GM21360 (cell line): Measurements from ENCODE around the gene WASF3.

Experiments
- ATAC-seq: cut with Tn5 transposase; IDR thresholded peaks from one replicate; pipeline ENCODE4 v1.9.1; 2021; ENCODE audit warnings: mild to moderate bottlenecking, moderate library complexity; ENCODE audit not compliant: unreplicated experiment

WASF3 gene

DNA sequence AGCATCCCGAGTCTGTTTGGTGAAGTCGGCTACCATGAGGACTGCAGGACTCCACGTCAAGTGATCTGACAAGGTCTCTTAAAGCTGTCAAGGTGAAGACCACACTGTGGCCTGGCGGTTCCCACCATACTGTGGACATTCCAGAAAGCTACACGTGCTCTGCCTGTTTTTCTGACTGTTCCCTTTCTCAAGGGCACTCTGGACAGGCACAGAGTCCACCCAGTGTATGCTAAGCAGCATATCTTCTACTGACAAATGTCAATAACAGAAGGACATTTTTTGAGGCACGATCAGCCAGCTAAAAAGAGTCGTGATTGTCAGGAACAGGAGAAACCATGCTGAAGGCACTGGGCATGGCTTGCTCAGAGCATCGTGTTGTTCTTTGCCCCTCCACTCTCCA is 12.8 kb upstream of the WASF3 start:
- no peak for ATAC-seq

- ATAC-seq: no peak
Observed at GRCh38 chr13:26548205-26548765, 9.2 kb upstream of the WASF3 start.

- no peak for ATAC-seq
Observed at GRCh38 chr13:26549713-26550112, 7.8 kb upstream of the WASF3 start.

DNA sequence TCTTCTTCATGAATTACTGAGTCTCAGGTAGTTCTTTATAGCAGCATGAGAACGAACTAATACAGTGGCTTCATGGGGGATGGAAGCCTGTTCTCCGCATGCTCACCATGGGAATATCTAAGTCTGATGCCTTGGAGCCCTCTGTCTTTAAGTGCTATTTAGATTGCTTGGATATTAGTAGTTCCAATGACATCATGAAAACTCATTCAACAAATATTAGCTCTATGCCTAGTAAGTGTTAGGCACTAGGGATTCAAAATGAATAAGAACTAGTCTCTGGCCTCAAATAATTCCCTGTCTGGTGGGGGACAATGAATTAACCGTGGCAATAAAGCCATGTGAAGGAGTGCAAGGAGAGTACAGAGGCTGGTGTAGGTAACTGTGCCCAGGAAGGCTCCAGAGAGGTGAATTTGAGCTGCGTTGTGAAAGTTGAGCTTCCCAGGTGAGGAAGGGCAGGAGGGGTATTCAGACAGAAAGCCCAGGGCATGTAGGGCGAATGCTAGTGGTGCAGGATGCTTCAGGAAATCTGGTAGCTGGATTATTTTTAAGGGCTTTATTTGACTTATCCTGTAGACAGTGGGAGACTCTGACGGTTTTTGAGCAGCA is 6.1 kb upstream of the WASF3 start:
- no peak for ATAC-seq

- ATAC-seq: no peak
Observed at GRCh38 chr13:26555413-26555812, 2.1 kb upstream of the WASF3 start.

DNA sequence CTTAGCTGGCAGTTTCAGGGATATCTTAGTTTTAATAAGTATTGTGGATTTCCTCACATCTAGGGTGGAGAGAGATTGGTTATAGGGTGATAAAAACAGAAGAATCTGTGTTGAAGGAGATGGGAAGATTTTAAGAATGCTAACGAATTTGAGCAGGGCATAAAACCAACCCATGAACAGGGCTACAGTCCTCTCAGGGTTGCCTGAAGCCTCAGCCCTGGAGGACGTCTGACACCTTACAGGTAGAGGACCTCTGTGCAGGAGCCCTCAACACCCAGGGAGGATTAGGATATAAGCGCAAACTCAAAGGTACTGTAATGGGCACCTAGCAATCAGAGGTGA is 461 bp upstream of the WASF3 start:
- ATAC-seq: no peak

DNA sequence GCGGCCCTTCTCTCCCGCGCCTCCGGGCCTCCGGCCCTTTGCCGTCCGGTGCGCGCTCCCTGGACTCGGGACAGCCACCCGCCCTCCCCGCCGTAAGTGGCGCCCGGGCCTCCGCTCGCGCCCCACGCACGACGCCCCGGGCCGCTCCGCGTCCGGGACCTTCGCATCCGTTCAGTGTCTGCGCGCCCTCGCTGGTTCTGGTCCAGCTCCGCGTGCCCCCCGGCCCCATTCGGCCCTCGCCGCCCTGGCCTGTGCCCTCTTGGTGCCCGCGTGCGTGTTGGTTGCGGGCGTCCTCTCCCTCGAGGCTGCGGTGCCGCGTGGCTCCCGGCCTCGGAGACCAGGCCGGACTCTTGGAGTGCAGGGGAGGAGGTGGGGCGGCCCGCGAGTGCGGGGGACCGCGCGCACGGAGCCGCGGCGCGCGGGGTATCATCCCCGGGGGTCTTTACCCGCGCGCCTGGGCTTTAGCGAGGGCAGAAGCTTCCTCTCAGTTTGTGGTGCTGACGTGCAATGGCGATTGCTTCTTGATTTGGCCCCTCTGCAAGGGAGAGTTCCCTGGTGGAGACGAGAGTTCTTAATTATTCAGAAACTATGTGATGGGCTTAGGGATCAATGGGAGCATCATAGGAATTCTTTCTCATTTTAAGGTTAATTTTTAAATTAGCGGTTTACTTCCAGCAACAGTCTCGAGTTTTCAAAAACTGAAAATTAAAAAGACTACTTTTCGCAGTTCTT is 757 bp downstream of the WASF3 start:
- no peak for ATAC-seq

- no peak for ATAC-seq
Observed at GRCh38 chr13:26558987-26559386, 1.5 kb downstream of the WASF3 start.

- ATAC-seq: no peak
Observed at GRCh38 chr13:26560456-26560855, 3.0 kb downstream of the WASF3 start.

GRCh38 chr13:26561067-26561466 is 3.6 kb downstream of the WASF3 start:
- ATAC-seq: no peak

- no peak for ATAC-seq
Observed at GRCh38 chr13:26561651-26562511, 4.4 kb downstream of the WASF3 start.

DNA sequence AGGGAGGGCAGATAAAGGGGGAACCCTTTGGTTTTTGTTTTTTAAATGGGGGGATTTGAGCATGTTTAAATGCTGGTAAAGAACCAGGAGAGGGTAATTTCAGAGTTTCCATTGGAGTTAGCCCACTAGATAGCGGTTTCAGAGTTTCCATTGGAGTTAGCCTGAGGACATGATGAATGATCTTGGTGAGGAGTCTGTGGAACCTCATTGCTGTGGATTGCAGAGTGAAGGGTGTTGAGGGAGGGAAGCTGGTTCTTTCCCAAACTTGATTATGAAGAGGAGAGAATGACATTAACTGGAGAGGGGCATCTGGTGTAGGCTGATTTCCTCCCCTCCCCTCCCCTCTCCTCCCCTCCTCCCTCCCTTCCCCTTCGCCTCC is 5.0 kb downstream of the WASF3 start:
- ATAC-seq: no peak

DNA sequence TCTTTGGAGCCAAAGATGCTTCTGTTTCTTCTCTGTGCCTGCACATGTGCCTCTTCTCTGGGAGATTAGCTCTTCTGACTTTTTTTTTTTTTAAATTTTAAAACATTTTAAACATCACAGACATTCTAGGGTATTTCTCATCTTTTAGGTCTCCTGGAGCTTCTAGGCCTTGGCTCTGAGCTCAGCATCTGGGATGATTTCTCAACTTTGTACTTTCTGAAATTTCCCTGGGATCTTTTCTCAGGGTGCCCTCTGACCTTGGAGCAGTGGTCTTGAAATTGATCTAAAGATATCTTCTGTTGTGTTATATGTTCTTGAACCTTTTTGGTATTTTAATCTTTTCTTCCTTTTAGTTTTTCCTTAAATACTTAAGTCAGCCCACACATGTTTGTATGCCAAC is 6.2 kb downstream of the WASF3 start:
- ATAC-seq: no peak

DNA sequence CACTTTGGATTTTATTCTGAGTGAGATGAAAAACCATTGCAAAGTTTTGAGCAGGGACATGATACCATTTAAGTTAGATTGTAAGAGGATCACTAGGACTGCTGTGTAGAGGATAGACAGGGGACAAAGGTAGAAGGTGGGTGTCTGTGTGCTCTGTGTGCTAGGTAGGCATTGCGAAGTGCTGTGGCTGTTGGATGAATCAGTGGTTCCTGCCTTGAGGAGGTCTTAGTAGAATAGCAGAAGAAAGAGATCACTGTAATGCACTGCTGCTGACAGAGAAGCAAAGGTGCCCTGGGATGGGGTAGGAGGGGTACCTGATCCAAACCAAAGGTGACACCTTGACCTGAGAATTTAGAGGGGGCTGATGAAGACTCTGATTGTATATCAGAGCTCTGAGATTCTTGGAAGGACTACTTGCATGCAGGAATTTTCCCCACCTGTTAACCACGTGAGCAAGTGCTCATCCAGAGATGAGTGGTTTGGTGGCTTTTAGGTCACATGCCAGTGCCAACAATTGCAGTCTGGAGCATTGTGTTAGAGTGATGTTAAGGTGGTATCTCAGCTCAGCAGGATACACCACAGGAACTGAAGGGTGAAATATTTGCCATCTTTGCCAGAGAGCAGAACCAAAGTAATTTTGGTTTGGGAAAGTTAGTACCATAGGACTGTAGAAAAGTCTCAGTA is 10.8 kb downstream of the WASF3 start:
- no peak for ATAC-seq

DNA sequence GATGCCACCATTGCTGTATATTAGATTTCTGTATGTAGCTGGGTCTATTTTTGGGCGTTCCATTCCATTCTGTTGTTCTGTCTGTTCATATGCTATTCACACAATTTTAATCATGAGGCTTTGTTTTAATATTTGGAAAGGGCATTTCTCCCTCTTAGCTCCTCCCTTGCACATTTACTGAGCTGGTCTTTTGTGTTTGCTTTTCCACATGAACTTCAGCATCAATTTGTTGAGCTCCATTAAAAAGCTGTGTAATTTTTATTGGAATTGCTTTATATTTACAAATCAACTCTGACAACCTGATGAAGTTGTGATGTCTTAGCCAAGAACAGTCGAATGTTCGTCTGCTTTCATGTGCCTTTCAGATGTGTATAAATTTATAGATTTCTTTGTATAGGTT is 14.0 kb downstream of the WASF3 start:
- ATAC-seq: no peak

GRCh38 chr13:26575244-26575643 is 17.8 kb downstream of the WASF3 start:
- ATAC-seq: no peak

- ATAC-seq: no peak
Observed at GRCh38 chr13:26579580-26579979, 22.1 kb downstream of the WASF3 start.

DNA sequence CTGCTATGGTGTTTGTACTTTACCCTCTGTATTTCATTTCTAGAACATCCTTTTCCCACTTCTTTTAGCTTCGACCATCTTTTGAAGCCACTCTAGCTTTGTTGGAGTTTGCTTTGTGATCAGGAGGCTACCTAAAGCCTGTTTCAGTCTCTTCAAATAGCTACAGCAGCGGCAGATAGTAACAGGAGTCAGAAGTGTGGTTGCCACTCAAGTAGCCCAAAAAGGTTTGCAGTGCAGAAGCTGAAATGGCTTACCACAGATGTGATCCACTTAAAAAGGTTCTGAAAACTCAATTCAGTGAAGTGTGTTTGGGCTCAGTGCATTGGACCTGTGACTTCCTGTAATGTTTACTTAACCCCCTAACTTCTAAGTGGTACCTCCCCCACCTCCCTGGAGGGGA is 26.2 kb downstream of the WASF3 start:
- no peak for ATAC-seq

GRCh38 chr13:26584713-26585112 is 27.2 kb downstream of the WASF3 start:
- no peak for ATAC-seq

- ATAC-seq: no peak
Observed at GRCh38 chr13:26585136-26585535, 27.7 kb downstream of the WASF3 start.

DNA sequence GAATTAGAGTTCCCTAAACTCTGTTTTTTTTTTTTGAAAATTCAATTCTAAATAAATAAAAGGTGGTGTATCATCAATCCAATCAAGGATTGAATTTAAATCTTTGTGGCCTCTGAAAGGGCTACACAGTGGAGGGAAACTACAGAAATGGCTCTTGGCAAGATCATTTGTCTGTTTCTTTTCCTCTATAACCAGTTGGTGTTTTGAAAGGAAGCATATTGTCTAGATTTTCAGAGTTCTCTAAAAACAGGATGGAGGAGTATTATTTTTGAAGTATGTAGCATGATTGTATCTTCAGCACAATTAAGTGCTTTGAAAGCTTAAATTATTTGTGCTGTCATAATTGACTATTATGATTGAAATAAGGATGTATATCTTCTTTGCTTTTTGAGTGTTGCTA is 29.8 kb downstream of the WASF3 start:
- ATAC-seq: no peak
